Activated T-cell treated with anti-CD3 and anti-CD28 coated beads for 24 hours (primary cell): ENCODE data around the gene IGF2BP1.
"Not testable (repeated sequence)": the region's sequence is repeated elsewhere in the genome, so short reads cannot be mapped to it uniquely, and the experiment has no call there.

Experiments
- DNase-seq: peaks from one replicate; pipeline ENCODE4 v3.0.0-alpha.2; 2020; ENCODE audit warnings: low read depth

IGF2BP1 gene

DNA sequence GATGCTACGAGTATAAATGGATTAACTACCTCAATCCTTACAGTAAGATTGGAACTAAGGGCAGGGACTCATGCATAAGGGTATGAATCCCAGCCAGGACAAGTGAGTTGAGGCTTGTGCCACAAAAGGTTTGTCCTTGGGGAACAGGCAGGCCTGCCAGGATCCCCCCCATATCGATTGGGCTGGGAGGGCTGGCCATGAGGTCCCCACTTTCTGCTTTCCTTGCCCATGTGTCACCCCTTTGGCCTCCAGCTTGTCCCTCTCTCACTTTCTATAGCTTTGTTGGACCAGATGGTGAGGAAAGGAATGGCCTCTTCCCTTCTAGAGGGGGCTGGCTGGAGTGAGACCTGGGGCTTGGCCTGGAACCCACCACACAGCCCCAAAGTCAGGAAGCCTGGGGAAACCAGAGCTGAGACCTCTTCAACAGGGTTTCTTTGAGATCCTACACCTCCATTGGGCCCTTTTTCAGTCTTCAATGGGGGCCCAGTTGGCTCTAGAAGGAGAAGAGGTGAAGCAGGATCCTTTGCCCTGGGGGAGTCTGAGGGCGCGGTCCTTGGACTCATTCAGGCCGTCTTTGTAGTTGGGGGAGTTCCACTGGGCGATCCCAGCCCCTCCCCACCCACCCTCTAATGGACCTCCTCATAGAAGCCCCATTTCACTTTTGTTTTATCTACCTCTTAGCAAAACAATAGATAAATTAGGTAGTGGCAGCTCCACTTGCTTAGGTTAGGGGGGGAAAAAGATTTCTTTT, 57.3 kb downstream of the IGF2BP1 start:
- DNase-seq: no peak

DNA sequence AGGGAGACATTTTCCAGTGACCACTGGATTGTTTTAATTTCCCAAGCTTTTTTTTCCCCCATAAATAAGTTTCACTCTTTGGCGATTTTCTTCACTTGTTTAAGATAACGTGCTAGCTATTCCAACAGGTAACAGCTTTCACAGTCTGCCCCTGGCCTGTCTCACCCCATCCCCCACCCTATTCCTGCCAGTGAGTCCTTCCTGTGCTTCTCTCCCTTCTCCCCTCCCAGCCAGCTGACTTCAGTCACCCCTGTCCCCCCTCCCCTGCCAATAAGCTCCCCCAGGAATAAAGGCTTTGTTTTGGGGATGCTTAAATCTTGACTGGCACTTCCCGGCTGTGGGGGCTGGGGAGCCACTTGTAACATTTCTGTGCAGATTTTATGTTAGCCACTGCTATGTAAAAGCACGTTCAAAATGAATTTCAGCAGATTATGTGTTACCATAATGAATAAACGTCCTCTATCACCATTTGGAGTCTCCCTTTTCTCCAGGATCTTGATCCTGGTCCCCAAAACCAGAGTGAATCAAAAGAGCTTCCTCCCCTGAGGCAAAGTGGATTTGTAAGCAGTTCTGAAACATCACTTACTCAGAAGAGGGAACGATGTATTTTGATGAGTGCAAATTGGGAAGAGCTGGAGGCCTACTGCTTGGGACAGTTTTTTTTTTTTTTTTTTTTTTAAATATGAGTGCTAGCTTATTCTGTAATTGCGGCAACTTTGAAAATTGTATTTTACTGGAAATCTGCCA, 58.2 kb downstream of the IGF2BP1 start:
- no peak for DNase-seq

- DNase-seq: no peak
These were observed 64.3 kb downstream of the IGF2BP1 start for GRCh38 chr17:49061524-49061943.

- no peak for DNase-seq
These were observed 66.5 kb downstream of the IGF2BP1 start for GRCh38 chr17:49063652-49064051.

GRCh38 chr17:49067163-49067562, 70.0 kb downstream of the IGF2BP1 start:
- no peak for DNase-seq

DNA sequence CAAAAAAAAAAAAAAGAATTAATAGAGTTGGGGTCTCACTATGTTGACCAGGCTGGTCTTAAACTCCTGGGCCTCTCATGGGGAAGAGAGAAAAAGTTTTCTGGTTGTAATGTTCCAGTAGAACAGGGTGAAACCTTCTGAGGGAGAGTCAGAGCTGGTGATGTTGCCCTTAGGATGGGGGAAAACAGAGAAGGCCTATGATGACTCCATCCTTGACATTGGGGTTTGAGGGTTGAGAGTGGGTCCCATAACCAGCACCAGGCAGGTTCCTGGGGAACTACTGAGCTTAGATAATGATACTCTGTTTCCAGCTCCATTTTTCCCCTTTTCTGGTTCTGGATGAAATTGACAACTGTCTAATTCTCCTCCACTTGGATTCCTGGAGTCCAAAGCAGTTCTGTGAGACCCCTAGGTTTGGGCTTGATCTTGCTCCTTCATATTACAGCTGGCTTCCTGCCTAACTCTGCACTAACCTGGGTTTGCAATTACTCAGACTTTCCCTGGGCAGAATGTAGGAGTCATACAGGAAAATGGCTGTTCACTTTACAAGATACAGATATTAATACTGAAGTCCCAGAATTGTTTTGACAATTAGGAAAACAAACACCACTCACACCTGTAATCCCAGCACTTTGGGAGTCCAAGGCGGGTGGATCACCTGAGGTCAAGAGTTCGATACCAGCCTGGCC, 72.5 kb downstream of the IGF2BP1 start:
- DNase-seq: no peak

DNA sequence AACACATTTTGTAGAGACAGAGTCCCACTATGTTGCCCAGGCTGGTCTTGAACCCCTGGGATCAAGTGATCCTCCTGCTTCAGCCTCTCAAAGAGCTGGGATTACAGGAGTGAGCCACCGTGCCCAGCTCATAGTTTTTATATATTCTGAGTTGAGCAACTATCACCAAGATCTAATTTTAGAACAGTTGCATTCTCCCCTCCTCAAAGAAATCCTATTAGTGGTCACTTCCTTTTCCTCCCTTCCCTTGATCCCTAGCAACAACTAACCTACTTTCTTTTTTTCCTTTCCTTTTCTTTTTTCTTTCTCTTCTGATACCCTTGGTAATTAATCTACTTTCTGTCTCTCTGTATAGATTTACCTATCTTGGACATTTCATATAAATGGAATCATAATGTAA, 73.9 kb downstream of the IGF2BP1 start:
- DNase-seq: no peak

DNA sequence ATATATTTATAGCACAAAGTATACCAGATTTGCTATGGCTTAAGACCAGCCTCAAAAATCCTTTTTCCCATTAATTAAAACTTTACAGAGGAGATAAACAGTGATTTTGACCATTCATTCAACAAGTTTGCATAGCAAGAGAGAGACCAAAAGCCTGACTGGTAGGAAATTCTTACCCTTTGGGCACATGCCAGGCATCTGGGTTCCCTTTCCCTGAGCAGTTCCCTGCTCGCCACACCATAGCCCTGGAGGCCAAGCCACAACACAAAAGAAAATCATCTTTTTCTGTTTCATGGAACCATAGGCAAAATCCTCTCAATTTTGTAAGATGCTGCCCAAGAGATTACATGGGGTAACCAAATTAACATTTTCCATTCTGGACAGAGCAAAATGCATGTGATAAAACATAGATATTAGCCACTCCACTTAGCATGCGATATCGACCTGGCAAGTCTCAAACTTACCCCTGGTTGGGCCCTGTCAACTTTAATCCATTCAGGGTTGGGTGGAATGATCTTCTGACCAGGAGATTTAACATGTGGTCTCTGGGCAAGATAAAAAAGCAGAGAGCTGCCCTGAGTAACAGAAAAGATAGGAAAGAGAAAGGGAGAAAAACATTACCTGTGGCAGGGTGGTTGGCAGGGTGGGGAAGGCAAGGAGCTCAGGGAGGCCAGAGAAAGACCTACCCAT, 77.8 kb downstream of the IGF2BP1 start:
- no peak for DNase-seq

GRCh38 chr17:49076573-49077384, 79.6 kb downstream of the IGF2BP1 start:
- DNase-seq: no peak

DNA sequence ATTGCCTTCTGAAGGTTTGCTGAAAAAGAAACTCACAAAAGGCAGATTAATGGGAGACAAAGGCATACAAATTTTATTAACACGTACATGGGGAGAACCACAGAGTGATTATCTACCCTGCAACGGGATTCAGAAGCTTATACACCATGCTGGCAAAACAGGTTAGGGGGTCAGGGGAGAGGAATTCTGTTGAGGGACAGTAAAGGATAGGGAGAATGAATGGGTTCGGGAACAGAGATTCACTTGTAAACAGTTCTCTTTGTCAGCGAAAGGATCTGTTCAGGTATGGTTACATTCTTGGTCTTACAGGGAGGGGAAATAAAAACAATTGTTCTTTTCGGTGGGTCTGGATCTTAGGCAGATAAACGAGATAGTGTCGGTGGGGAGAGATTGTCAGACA, 81.1 kb downstream of the IGF2BP1 start:
- no peak for DNase-seq

DNA sequence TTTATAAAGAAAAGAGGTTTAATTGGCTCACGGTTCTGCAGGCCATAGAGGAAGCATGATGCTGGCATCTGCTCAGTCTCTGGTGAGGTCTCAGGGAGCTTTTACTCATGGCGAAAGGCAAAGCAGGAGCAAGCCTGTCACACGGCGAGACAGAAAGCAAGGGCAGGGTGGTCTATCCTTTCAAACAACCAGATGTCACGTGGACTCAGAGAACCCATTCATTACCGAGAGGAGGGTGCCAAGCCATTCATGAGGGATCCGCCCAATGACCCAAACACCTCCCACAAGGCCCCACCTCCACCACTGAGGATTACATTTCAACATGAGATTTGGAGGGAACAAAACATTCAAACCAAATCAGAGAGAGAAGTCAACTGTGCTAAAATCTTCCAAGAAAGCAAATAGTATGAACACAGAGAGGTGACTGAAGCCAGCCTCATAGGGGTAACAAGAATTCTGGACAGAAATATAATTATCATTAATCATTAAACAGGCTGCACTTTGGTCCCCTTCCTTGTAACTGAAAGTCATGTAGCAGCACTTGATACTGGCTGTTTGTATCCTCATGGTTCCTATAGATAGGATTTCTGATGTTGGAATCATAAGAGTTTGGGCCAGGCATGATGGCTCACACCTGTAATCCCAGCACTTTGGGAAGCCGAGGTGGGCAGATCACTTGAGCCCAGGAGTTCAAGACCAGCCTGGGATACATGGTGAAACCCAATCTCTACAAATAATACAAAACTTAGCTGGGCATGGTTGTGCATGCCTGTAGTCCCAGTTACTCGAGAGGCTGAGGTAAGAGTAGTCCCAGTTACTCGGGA, 82.9 kb downstream of the IGF2BP1 start:
- DNase-seq: no peak

DNA sequence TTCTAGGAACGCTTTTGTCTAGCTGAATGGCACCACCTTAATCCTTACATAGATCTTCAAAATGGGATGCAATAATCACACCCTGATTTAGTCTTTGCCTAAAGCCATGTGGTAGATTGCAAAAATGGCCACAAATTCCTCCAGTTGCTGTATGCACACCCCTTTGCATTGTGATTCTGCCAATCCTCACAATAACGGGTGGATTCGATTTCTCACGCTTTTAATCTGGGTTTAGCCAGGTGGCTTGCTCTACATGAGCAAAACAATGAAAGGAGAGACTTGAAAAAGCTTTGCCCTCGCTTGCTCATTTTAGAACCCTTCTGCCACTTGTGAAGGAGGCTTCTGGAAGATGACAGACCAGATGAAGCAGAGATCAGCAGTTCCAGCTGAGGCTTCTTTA, 85.0 kb downstream of the IGF2BP1 start:
- DNase-seq: no peak

DNA sequence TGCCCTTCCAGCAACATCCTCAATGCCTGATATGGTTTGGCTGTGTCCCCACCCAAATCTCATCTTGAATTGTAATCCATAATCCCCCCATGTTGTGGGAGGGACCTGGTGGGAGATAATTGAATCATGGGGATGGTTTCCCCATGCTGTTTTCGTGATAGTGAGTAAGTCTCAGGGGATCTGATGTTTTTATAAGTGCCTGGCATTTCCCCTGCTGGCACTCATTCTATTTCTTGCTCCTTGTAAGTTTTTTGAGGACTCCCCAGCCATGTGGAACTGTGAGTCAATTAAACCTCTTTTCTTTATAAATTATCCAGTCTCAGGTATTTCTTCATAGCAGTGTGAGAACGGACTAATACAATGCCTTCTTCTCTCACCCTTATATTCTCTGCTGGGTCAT, 87.9 kb downstream of the IGF2BP1 start:
- DNase-seq: not testable (repeated sequence)

- DNase-seq: no peak
These were observed 88.6 kb downstream of the IGF2BP1 start for GRCh38 chr17:49085565-49086315.

DNA sequence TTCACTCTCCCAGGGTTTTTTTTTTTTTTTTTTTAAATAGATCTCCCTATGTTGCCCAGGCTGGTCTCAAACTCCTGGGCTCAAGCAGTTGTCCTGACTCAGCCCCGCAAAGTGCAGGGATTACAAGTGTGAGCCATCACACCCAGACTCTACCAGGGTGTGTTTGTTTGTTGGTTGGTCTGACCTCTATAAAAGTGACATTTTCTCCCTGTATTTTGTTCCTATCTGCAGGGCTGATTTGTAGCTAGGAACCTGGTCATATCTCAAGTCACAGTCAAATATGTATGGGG, 89.1 kb downstream of the IGF2BP1 start:
- DNase-seq: no peak

- DNase-seq: no peak
These were observed 89.5 kb downstream of the IGF2BP1 start for GRCh38 chr17:49086649-49087048.

GRCh38 chr17:49089094-49089493, 91.9 kb downstream of the IGF2BP1 start:
- no peak for DNase-seq

DNA sequence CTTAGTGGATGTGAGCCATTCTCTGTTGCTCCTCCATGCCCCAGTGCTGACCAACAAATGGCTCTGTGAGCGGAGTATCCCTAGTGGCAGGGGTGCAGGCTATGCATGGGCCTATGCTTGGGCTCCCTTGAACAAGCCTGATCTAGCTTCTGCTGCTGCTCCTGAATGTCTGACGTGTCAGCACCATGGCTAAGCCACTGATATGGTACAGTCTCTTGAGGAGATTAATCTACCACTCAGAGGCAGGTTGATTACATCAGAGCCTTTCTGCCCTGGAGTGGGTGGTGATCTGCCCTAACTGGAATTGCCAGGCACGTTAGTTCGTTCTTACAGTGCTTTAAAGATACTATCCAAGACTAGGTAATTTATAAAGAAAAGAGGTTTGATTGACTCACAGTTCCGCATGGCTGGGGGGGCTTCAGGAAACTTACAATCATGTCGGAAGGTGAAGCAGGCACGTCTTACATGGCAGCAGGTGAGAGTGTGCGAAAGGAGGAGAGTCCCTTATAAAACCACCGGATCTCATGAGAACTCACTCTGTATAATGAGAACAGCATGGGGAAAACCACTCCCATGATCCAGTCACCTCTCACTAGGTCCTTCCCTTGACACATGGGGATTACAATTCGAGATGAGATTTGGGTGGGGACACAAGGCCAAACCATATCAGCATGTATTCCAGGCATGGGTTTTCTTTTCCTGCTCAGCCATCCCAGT, 93.9 kb downstream of the IGF2BP1 start:
- DNase-seq: no peak

- no peak for DNase-seq
These were observed 95.9 kb downstream of the IGF2BP1 start for GRCh38 chr17:49093131-49093530.
